AG04450 (cell line): Measurements from ENCODE around the gene CCDC88C. TPM values are rescaled to one million over a fixed set of nuclear protein-coding genes. Genes with fewer than 3 reads are reported as not detected.

Source experiments
- CTCF ChIA-PET: fragments of 300-600, 350-600 bp; formaldehyde crosslinking; extraction: SDS; loops from one replicate; lab custom pipeline; 2022; ENCODE audit warnings: antibody characterized with exemption, inconsistent platforms; lab: Charles Lee
- POLR2A ChIA-PET: fragments of 350-600 bp; formaldehyde crosslinking; extraction: SDS; loops from one replicate; lab custom pipeline; 2021; ENCODE audit warnings: antibody characterized with exemption, inconsistent platforms; lab: Yijun Ruan, JAX
- DNase-seq: peaks from one replicate; pipeline ENCODE4 v3.0.0-alpha.2; 2011; ENCODE audit warnings: low read depth, low spot score
- H3K27ac ChIP-seq: one replicate; pipeline ENCODE4 v1.5.1; 2012; ENCODE audit warnings: low read depth, low read length, control low read depth
- H3K27me3 ChIP-seq: one replicate; pipeline ENCODE4 v1.6.0; 2012; ENCODE audit warnings: low read length; ENCODE audit not compliant: control insufficient read depth, insufficient read depth
- H3K4me3 ChIP-seq: 2 replicates; pipeline ENCODE4 v1.5.1; 2011; ENCODE audit warnings: mild to moderate bottlenecking, low read depth, low read length, control low read depth
- H3K9me3 ChIP-seq: 2 replicates; pipeline ENCODE4 v1.5.1; 2012; ENCODE audit warnings: low read length; ENCODE audit not compliant: control insufficient read depth, insufficient read depth
- CTCF ChIP-seq: IDR thresholded peaks from 2 replicates; pipeline ENCODE4 v1.5.1; 2011; ENCODE audit warnings: low read depth, low read length, control low read depth, inconsistent platforms
- polyA plus RNA-seq: library from polyadenylated mRNA; depleted of rRNA; stranded (reverse); fragments of >200 nt; gene quantifications from 2 replicates; pipeline ENCODE4 v1.2.3, GENCODE V29; 2011

Gene CCDC88C
- polyA plus RNA-seq, 1 experiment, result 0.01 TPM

GRCh38 chr14:91366749-91367148 lies 50.9 kb downstream of the CCDC88C start:
- no peaks in the 10 kb centered on the region; the same call in 1 of the 2 replicates for H3K9me3 ChIP-seq
- H3K27me3 ChIP-seq, result peaks cover 8% of the 10 kb centered on the region
- POLR2A ChIA-PET, result no interaction called here
- CTCF ChIA-PET, result no interaction called here
- H3K4me3 ChIP-seq, result no peak overlapping the region
- H3K27ac ChIP-seq, result no peak overlapping the region
- no peak for DNase-seq
- no peak for TF ChIP-seq CTCF

- no peak overlapping the region for H3K4me3 ChIP-seq
- no peaks in the 10 kb centered on the region for H3K9me3 ChIP-seq
- CTCF ChIA-PET, result no interaction called here
- H3K27ac ChIP-seq, result no peak overlapping the region
- DNase-seq, result no peak
- peaks cover 8% of the 10 kb centered on the region for H3K27me3 ChIP-seq
- no peak for TF ChIP-seq CTCF
- POLR2A ChIA-PET, result no interaction called here
Measured at GRCh38 chr14:91365552-91365951, 52.1 kb downstream of the CCDC88C start.

- Histone ChIP-seq H3K9me3 (no peaks in the 10 kb centered on the region), H3K27ac (no peak overlapping the region), H3K4me3 (no peak overlapping the region), H3K27me3 (peaks cover 4% of the 10 kb centered on the region)
- POLR2A ChIA-PET, result no interaction called here
- DNase-seq, result no peak
- CTCF ChIA-PET, result no interaction called here
- TF ChIP-seq CTCF, result no peak
Measured at GRCh38 chr14:91364524-91365270, 52.9 kb downstream of the CCDC88C start.

GRCh38 chr14:91363776-91364523 lies 53.7 kb downstream of the CCDC88C start:
- TF ChIP-seq CTCF, result no peak
- peaks cover 4% of the 10 kb centered on the region for H3K27me3 ChIP-seq
- POLR2A ChIA-PET, result no interaction called here
- CTCF ChIA-PET, result no interaction called here
- DNase-seq, result no peak
- no peak overlapping the region for H3K27ac ChIP-seq
- H3K9me3 ChIP-seq, result no peaks in the 10 kb centered on the region
- no peak overlapping the region for H3K4me3 ChIP-seq
